Gastrocnemius medialis (tissue), 4 donors: ENCODE measurements around the gene SMPDL3A. TPM values are rescaled to one million over a fixed set of nuclear protein-coding genes. Genes with fewer than 3 reads are reported as not detected.

Source experiments
- ATAC-seq, 2 donors: fragments of 150-250 bp; one replicate each; pipeline ENCODE4 v1.9.1; 2016
- DNase-seq, 2 donors: peaks; one replicate each; pipeline ENCODE4 v3.0.0-alpha.2; 2019
- H3K27ac ChIP-seq, 4 donors: fragments of 200-600 bp; sonication (generic); 1 replicate in 1 of 4; 2 replicates in 3 of 4; pipeline ENCODE4 v1.5.1; 2016 to 2018; ENCODE audit warnings: mild to moderate bottlenecking in 2 of 4, moderate library complexity in 1 of 4
- H3K27me3 ChIP-seq, 3 donors: fragments of 200-600 bp; sonication (generic) in 2 of 3; 1 replicate in 1 of 3; 2 replicates in 2 of 3; pipeline versions ENCODE4 v1.5.1 to v1.6.0; 2016 to 2019; ENCODE audit warnings: mild to moderate bottlenecking in 1 of 3, moderate library complexity in 1 of 3
- H3K36me3 ChIP-seq, 2 donors: fragments of 200-600 bp; sonication (generic) in 1 of 2; one replicate each; pipeline ENCODE4 v1.5.1; 2017 to 2018
- H3K4me1 ChIP-seq, 2 donors: fragments of 200-600 bp; sonication (generic) in 1 of 2; one replicate each; pipeline ENCODE4 v1.5.1; 2016 to 2017; ENCODE audit warnings: mild to moderate bottlenecking in 2 of 2
- H3K4me3 ChIP-seq, 4 donors: fragments of 200-600 bp; sonication (generic) in 3 of 4; 1 replicate in 1 of 4; 2 replicates in 3 of 4; pipeline ENCODE4 v1.5.1; 2016 to 2019; ENCODE audit warnings: mild to moderate bottlenecking in 2 of 4
- H3K9me3 ChIP-seq, 3 donors: fragments of 200-600 bp; sonication (generic) in 2 of 3; 1 replicate in 1 of 3; 2 replicates in 2 of 3; pipeline ENCODE4 v1.5.1; 2016 to 2019
- POLR2A ChIP-seq, 2 donors: fragments of 450-650 bp; IDR thresholded peaks; one replicate each; pipeline ENCODE4 v1.6.1; 2017; ENCODE audit warnings: antibody characterized with exemption in 2 of 2, mild to moderate bottlenecking in 2 of 2, moderate library complexity in 2 of 2
- in situ Hi-C, 4 donors: fragments of 200-750 bp; cut with MboI; loops; one replicate each; pipeline versions ENCODE4 v1.15.0 to v1.8.0; 2017; ENCODE audit warnings: low sequenced_read_pairs in 4 of 4
- intact Hi-C: fragments of 100-400 bp; cut with DNase I; formaldehyde crosslinking; loops from one replicate; pipeline ENCODE4 v1.15.1; 2023; ENCODE audit warnings: low total_unique reads
- total RNA-seq, 4 donors: library from RNA; depleted of rRNA; stranded (reverse); fragments of >200 nt; gene quantifications; one replicate each; pipeline versions ENCODE4 v1.1.0 to v1.2.3, GENCODE V29; 2016
- TF ChIP-seq, protein P1 (sequence below), 5 experiments: fragments of 450-650 bp in 3 of 5; fragments of 200-600 bp in 2 of 5; sonication (generic) in 2 of 5; IDR thresholded peaks in 4 of 5; conservative IDR thresholded peaks in 1 of 5; 1 replicate in 4 of 5; 2 replicates in 1 of 5; pipeline ENCODE4 v1.5.1; 2016 to 2019; ENCODE audit warnings: antibody characterized with exemption in 5 of 5, mild to moderate bottlenecking in 3 of 5, moderate library complexity in 3 of 5

Gene SMPDL3A
- total RNA-seq, 4 donors from 2014 or later = 18.4 to 38.4 (median 32.6) TPM

DNA sequence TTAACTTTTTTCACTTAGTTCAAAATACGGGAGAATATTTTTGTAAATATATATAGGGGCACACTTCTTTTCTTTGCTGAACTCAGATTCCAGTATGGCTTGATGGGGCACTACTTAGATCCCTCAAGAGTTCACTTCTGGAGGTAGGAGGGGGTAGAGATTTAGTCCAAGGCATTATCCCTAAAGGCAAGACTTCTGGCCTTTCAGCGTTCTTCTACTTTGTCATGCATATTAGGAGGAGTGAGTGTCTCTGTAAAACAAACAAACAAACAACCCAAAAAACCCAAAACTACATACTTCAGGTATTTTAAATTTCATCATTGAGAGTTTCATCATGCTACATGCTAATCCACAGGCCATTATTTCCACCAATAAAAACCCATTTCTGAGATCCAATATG, 32.0 kb downstream of the SMPDL3A start:
- no peak overlapping the region for H3K4me3 ChIP-seq
- intact Hi-C loops = no loop called here
- no peaks in the 10 kb centered on the region for H3K4me1 ChIP-seq
- TF ChIP-seq, protein P1, sequence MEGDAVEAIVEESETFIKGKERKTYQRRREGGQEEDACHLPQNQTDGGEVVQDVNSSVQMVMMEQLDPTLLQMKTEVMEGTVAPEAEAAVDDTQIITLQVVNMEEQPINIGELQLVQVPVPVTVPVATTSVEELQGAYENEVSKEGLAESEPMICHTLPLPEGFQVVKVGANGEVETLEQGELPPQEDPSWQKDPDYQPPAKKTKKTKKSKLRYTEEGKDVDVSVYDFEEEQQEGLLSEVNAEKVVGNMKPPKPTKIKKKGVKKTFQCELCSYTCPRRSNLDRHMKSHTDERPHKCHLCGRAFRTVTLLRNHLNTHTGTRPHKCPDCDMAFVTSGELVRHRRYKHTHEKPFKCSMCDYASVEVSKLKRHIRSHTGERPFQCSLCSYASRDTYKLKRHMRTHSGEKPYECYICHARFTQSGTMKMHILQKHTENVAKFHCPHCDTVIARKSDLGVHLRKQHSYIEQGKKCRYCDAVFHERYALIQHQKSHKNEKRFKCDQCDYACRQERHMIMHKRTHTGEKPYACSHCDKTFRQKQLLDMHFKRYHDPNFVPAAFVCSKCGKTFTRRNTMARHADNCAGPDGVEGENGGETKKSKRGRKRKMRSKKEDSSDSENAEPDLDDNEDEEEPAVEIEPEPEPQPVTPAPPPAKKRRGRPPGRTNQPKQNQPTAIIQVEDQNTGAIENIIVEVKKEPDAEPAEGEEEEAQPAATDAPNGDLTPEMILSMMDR (IDR thresholded peaks at IDR 0.05 in 4 of 5, conservative IDR thresholded peaks at IDR 0.05 in 1 of 5) = no peak
- TF ChIP-seq POLR2A (IDR thresholded peaks at IDR 0.05) = no peak
- no peak for DNase-seq
- ATAC-seq = no peak
- no peak overlapping the region for H3K27ac ChIP-seq
- no peaks in the 10 kb centered on the region for H3K27me3 ChIP-seq
- no peaks in the 10 kb centered on the region for H3K36me3 ChIP-seq
- H3K9me3 ChIP-seq = no peaks in the 10 kb centered on the region
- in situ Hi-C loops = no loop called here

DNA sequence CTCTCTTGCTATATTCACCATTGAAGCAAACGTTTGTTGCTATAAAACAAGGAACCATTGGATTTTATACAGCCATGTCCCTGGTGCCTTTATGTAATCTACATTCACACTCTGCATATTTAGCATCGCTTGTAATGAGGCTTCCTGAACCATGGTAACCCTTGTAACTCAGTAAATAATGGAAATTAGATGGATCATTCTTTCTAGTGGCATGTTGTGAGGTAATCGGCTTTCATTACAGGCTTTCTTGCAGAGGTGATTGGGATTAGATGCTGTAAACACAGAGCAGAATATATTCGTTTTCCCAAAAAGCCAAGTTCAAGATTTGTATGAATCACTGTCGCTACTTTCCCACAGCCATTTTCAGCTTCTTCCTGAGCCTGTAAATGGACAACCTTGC, 36.1 kb downstream of the SMPDL3A start:
- no peaks in the 10 kb centered on the region for H3K4me1 ChIP-seq
- H3K27ac ChIP-seq = no peak overlapping the region
- TF ChIP-seq, protein P1 (IDR thresholded peaks at IDR 0.05 in 4 of 5, conservative IDR thresholded peaks at IDR 0.05 in 1 of 5) = no peak
- intact Hi-C loops = no loop called here
- in situ Hi-C loops = no loop called here
- ATAC-seq (no peak), DNase-seq (no peak)
- H3K36me3 ChIP-seq = no peaks in the 10 kb centered on the region
- H3K27me3 ChIP-seq = no peaks in the 10 kb centered on the region
- no peaks in the 10 kb centered on the region for H3K9me3 ChIP-seq
- H3K4me3 ChIP-seq = no peak overlapping the region

- in situ Hi-C loops = no loop called here
- no peak overlapping the region for H3K4me3 ChIP-seq
- H3K36me3 ChIP-seq = no peaks in the 10 kb centered on the region
- H3K27me3 ChIP-seq = no peaks in the 10 kb centered on the region
- H3K9me3 ChIP-seq = no peaks in the 10 kb centered on the region
- intact Hi-C loops = no loop called here
- H3K4me1 ChIP-seq = no peaks in the 10 kb centered on the region
- DNase-seq (no peak), ATAC-seq (no peak)
- H3K27ac ChIP-seq = no peak overlapping the region
- TF ChIP-seq, protein P1 (IDR thresholded peaks at IDR 0.05 in 4 of 5, conservative IDR thresholded peaks at IDR 0.05 in 1 of 5) = no peak
- no peak for TF ChIP-seq POLR2A (IDR thresholded peaks at IDR 0.05)
These were observed 40.4 kb downstream of the SMPDL3A start for GRCh38 chr6:122829456-122829855.

DNA sequence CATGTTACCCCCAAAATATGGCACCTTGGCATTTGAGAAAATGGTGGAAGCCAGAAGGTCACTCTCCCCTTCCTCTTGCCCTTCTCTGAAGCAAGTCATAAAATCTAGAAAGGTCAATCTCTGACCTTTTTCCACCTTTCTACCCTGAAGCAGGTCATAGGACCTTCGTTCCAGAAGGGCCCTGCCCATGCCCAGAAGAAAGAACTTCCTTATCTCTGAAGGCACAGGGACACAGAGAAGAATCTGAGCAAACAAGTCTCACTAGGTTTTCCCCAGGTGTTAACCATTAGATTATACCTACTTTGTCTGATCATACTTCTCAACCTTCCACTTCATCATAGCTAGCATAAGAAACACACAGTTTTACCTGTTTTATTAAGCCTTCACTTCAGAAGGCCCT, 42.5 kb downstream of the SMPDL3A start:
- H3K4me1 ChIP-seq = no peaks in the 10 kb centered on the region
- TF ChIP-seq, protein P1 (IDR thresholded peaks at IDR 0.05 in 4 of 5, conservative IDR thresholded peaks at IDR 0.05 in 1 of 5) = no peak
- TF ChIP-seq POLR2A (IDR thresholded peaks at IDR 0.05) = no peak
- DNase-seq (no peak), ATAC-seq (no peak)
- H3K27ac ChIP-seq = no peak overlapping the region
- no peaks in the 10 kb centered on the region for H3K9me3 ChIP-seq
- H3K36me3 ChIP-seq = no peaks in the 10 kb centered on the region
- H3K4me3 ChIP-seq = no peak overlapping the region
- H3K27me3 ChIP-seq = no peaks in the 10 kb centered on the region
- intact Hi-C loops (no loop called here), in situ Hi-C loops (no loop called here)

GRCh38 chr6:122832459-122832858, 43.4 kb downstream of the SMPDL3A start:
- Histone ChIP-seq H3K4me3 (no peak overlapping the region), H3K4me1 (no peaks in the 10 kb centered on the region), H3K9me3 (no peaks in the 10 kb centered on the region), H3K36me3 (no peaks in the 10 kb centered on the region), H3K27ac (no peak overlapping the region), H3K27me3 (no peaks in the 10 kb centered on the region)
- in situ Hi-C loops = no loop called here
- DNase-seq = no peak
- intact Hi-C loops = no loop called here
- ATAC-seq = no peak
- TF ChIP-seq, protein P1 (IDR thresholded peaks at IDR 0.05 in 4 of 5, conservative IDR thresholded peaks at IDR 0.05 in 1 of 5) = no peak
- no peak for TF ChIP-seq POLR2A (IDR thresholded peaks at IDR 0.05)
